HG03196 (cell line): ENCODE measurements around the gene ATP6V1G1.
"Not testable (repeated sequence)": the region's sequence is repeated elsewhere in the genome, so short reads cannot be mapped to it uniquely, and the experiment has no call there.

Experiments
- ATAC-seq: cut with Tn5 transposase; IDR thresholded peaks from one replicate; pipeline ENCODE4 v1.9.1; 2021; ENCODE audit not compliant: unreplicated experiment

ATP6V1G1 gene

DNA sequence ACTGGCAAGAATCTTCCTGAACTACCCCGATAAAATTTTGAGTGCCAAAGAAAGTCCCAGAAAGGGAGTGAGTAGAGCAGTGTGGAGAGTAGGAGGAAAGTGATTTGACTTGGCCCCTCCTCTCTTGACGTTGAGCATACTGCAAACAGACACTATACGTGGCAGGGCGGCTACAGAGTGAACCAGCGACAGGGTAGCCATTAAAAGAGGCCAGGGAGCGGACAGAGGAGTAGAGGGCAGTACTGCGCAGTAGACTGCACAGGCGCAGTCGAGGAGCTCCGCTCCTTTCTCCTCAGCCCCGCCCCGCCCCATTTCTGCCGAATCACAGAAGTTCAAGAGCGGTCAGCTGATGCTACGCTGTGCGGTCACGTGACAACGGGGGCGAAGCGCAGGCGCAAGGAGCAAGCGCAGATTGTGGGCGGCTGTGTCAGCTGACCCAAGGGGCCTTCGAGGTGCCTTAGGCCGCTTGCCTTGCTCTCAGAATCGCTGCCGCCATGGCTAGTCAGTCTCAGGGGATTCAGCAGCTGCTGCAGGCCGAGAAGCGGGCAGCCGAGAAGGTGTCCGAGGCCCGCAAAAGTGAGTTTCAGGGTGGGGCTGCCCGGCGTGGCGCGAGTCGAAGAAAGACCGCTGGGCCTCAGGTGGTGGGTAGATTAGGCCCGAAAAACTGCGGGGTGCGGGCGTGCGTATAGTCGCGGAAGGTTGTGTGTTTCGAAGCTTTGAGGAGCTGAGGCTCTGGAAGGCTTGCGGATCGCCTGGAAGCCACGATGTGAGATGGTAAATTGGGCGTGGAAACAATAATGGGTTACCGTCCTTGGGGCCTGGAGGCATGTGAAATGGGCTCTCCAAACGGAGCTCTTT lies at the start of gene ATP6V1G1:
Gene ATP6V1G1 (plus strand): TSS at position 425 of the 858 bp plus-strand sequence. CDS start 70 bp downstream, at position 495.
- ATAC-seq = peak; percentile 96

GRCh38 chr9:114538241-114538640 lies 49.3 kb upstream of the ATP6V1G1 start:
- ATAC-seq = no peak

GRCh38 chr9:114539701-114540380 lies 47.7 kb upstream of the ATP6V1G1 start:
- ATAC-seq = no peak

GRCh38 chr9:114545055-114545454 lies 42.5 kb upstream of the ATP6V1G1 start:
- no peak for ATAC-seq

DNA sequence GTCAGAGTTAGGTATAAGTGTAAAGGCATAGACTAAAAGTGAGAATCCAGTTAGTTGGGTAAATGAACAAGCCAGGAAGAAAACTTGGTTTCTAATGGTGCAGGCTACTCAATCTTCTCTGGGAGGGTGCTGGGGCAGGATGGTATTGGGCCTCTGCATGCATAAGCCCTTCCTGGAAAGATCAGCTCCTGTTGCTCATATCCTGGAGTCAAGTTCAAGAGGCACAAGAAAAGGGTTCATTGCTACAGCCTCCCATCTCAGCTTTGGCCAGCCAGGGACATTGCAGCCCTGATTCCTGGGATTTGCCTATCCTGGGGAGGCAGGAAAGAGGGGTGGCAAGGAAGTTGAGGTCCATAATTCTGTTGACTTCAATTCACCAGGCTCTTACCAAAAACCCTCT lies 40.7 kb upstream of the ATP6V1G1 start:
- ATAC-seq = no peak

GRCh38 chr9:114549697-114550330 lies 37.8 kb upstream of the ATP6V1G1 start:
- no peak for ATAC-seq

DNA sequence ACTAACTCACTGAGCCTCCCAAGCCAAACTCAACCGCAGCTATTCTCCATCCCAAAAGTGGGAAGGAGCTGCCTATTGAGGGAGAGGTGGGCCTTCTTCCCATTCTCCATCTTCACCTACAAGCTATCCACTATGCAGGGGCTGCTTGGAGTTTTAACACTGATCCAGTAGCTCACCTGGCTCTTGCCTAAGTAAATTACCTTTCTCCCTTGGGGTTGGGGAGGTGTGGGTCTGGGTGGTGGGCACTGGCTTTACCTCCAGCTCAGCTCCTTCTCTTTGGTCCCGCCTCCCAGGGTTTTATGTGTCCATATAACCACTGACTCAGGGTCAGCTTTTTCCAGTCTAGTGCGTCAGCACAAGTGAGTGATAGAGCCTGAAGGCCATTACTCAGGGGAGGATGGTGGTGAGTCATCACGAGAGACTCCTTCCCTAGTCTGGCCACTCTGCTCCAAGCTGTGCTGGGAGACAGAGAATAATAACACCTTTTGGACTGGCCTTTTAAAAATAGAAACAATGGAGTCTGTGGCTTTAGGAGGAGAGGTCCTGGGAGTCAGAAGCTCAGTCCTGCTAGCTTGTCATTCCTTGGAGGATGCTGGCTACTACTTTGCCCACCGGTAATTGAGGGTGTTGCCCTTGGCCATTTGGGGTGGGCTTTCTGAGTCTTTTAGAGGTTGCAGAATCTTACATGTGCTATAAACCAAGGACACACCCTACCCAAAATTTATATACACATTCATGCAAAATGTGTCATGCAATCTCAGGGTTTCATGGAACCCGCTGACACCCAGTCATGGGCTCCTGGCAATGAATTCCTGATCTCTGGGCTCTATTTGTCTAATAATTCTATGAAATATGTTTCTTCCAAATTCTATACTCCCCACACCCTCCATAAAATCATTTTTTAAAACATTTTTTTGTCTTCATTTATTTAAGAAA lies 35.6 kb upstream of the ATP6V1G1 start:
- no peak for ATAC-seq

- no peak for ATAC-seq
These were observed 34.9 kb upstream of the ATP6V1G1 start for GRCh38 chr9:114552706-114553105.

DNA sequence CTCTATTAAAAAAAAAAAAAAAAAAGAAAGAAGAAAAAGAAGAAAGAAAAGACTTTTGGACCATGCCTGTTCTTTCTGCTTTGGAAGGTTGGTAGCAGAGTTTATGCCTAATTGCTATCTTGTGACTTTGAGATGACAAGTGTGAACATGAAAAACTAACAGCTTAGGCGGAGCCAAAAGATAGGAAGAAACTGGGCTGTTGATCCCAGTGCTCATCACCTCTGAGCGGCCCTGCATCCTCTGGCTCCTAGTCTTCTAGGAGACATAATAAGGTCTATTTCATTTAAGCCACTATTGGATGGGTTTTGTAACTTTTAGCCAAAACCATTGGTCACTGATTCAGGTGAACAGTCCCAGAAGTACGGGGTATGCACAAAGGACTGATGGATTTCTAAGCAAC lies 34.4 kb upstream of the ATP6V1G1 start:
- ATAC-seq = no peak

- no peak for ATAC-seq
These were observed 31.9 kb upstream of the ATP6V1G1 start for GRCh38 chr9:114555696-114556095.

DNA sequence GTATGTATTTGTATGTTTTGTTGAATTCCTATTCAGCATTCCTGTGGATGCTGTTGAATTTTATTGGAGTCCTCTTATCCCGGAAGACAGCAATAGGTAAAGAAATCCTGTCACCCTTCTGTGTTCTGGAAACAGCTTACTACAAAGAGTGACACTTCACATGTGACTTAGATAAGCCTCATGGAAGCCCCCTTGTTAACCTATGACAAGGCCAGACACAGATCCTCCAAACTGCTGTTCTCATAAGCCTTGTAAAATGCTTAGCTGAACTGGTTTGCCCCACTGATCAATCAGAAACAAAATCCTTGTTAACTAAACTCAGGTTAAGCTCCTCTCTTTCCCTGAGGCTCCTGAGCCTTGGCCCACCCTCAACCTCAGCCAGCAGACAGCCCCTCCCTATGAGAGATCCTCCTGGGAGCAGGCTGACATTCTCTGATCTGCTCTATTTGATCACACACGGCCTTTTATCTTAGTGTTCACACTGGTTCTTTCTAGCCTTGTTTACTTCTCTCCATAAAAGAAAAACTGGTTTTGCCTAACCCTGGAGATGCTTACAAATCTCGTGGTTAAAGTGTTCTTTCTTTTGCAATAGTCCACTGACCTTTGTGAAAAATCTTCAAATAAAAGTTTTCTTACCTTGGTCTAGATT lies 29.4 kb upstream of the ATP6V1G1 start:
- no peak for ATAC-seq

GRCh38 chr9:114559830-114560513 lies 27.6 kb upstream of the ATP6V1G1 start:
- ATAC-seq = no peak

GRCh38 chr9:114560956-114561355 lies 26.6 kb upstream of the ATP6V1G1 start:
- ATAC-seq = no peak

DNA sequence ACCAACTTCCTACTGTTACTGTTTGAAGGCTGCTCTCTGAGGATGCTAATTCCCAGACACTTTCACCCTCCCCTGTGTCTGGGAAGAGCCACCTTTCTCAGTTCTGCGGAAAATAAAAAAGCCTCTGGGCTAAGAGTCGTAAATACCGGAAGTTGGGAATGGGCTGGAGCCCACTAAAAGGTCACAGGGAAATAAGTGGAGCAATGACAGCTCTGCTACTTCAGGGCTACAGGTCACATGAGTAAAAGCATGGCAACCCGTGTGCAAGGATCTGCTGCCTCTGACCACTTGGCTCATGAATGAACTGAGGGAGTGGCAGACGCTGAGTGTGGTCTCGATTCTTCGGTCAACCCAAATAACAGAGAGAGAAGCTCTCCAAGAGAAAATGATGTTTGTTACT lies 25.8 kb upstream of the ATP6V1G1 start:
- no peak for ATAC-seq

DNA sequence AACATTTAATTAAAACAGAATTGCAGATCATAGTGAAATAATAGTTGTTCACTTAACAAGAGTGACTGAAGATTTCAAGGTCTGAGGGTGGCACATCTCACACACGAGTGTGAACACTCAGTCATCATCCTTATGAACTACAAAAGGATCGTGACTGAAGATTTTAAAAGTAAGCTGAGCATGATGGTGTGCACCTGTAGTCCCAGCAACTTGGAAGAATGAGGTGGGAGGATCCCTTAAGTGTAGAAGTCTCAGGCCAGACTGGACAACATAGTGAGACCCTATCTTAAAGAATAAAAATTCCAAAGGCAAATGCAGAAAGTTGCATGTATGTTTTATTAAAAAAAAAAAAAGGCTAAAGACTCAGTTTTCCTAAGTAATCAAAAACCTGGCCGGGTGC lies 22.4 kb upstream of the ATP6V1G1 start:
- ATAC-seq = no peak

GRCh38 chr9:114570742-114571141 lies 16.8 kb upstream of the ATP6V1G1 start:
- no peak for ATAC-seq

DNA sequence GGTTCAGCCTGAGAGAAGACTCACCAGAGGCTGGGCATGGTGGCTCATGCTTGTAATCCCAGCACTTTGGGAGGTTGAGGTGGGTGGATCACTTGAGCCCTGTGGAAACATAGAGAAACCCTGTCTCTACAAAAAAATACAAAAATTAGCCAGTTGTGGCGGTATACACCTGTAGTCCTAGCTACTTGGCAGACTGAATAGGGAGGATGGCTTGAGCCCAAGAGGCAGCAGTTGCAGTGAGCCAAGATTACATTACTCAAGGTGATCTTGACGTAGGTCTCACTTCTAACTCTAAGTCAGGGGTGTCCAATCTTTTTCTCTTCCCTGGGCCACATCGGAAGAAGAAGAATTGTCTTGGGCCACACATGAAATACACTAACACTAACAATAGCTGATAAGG lies 16.2 kb upstream of the ATP6V1G1 start:
- no peak for ATAC-seq

GRCh38 chr9:114572199-114572598 lies 15.4 kb upstream of the ATP6V1G1 start:
- no peak for ATAC-seq

GRCh38 chr9:114574438-114574837 lies 13.1 kb upstream of the ATP6V1G1 start:
- ATAC-seq = no peak

DNA sequence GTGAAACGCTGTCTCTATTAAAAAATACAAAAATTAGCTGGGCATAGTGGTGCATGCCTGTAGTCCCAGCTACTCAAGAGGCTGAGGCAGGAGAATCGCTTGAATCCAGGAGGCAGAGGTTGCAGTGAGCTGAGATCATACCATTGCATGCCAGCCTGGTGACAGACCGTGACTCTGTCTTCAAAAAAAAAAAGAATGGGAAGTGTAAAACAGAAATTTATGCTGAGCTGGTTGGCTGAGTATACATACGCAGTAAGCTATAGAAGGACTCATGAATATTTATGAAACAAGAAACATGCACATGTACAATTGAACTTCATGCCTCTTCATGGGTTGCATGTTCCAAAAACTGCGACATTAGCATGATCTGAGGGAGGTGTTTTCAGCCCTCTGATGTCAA lies 10.8 kb upstream of the ATP6V1G1 start:
- ATAC-seq = not testable (repeated sequence)
